HG03520 (cell line): ENCODE measurements around the gene RABL2B.

ENCODE experiments used
- ATAC-seq: cut with Tn5 transposase; IDR thresholded peaks from one replicate; pipeline ENCODE4 v1.9.1; 2021; ENCODE audit warnings: mild to moderate bottlenecking, moderate library complexity; ENCODE audit not compliant: unreplicated experiment

RABL2B gene

GRCh38 chr22:50738649-50739227 lies 44.7 kb downstream of the RABL2B start:
- no peak for ATAC-seq

GRCh38 chr22:50737728-50738648 lies 45.4 kb downstream of the RABL2B start, which contains the start of gene ACR:
Gene ACR, plus strand, starts transcription at chr22:50738204. Its CDS starts 32 bp downstream, at chr22:50738236.
- ATAC-seq, result no peak

GRCh38 chr22:50735739-50736030 lies 47.8 kb downstream of the RABL2B start:
- ATAC-seq, result no peak

- no peak for ATAC-seq
These were observed 48.3 kb downstream of the RABL2B start for GRCh38 chr22:50734986-50735738.

GRCh38 chr22:50734343-50734771 lies 49.1 kb downstream of the RABL2B start:
- ATAC-seq, result no peak

- no peak for ATAC-seq
These were observed 49.7 kb downstream of the RABL2B start for GRCh38 chr22:50733521-50734342.

DNA sequence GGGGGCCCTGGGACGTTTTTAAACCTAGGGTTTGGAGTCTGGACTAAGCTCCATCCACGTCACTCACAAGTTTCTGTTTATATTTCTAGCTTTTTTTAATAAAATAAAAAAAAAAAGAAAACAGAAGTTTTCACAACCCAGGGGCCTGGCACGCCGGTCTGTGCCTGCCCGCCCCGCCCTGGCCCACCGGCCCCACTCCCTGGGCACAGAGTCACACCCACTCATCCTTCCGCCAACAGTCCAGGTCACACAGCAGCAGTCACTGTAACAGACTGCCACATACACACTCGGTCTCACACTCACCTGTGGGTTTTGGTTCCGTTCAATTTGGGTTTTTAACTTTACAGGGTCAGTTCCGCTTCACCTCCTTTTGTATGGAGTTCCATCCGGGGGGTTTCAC lies 50.8 kb downstream of the RABL2B start:
- no peak for ATAC-seq

GRCh38 chr22:50731811-50732624 lies 51.4 kb downstream of the RABL2B start:
- ATAC-seq, result no peak

- no peak for ATAC-seq
These were observed 52.3 kb downstream of the RABL2B start for GRCh38 chr22:50730941-50731661.

DNA sequence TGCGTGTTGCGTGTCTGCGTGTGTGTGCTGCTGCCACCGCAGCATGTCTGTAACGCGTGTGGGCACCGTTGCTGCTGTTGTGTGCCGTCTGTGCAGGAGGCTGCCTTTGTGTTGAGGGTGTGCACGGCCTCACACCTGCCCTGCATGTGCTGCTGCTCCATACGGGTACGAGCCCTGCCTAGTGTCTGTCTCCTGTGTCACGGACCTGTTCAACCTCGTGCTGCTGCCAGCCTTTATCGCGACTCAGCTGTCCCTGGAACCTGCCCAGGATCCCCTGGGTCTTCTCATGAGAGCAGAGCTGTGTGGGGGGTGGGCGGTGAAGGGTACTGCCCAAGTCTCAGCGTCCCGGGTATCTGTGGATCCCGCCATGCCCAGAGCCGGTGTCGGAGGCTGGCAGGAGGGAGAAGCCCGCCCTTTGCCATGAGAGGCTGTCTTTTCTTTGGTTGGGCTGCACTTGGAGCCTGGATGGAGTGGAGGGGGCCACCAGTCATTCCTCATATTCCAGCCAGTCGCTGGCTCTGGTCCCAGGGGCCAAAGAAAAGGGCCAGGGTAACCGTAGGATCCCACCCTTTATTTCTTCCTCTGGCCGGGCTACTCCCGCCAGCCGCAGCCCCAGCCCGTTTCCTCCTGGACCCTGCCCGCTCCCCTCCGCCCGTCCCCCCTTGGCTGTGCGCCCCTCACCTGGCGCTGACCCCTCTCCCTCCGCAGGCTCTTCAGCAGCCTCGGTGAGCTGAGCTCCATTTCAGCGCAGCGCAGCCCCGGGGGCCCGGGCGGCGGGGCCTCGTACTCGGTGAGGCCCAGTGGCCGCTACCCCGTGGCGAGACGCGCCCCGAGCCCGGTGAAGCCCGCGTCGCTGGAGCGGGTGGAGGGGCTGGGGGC lies 53.2 kb downstream of the RABL2B start:
- ATAC-seq, result no peak

- ATAC-seq, result no peak
These were observed 53.9 kb downstream of the RABL2B start for GRCh38 chr22:50729391-50730012.

DNA sequence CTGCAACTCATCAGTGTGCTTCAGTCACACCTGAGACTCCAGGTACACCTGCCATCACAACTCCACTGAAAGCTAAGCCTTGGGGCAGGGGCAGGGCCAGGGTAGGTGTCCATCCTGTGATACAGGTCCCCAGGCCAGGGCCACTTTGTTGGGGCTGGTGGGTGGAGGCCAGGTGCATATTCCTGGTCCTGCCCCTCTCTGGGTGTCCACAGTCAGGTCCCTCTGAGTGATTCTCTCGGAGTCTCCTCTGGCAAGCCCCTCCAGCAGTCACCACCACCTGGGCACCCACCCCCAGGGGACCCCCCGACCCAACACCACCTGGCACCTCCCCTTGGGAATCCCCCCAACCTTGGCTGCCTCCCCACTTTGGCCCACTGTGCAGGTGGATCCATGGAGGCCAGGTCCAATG lies 54.9 kb downstream of the RABL2B start:
- ATAC-seq, result no peak

DNA sequence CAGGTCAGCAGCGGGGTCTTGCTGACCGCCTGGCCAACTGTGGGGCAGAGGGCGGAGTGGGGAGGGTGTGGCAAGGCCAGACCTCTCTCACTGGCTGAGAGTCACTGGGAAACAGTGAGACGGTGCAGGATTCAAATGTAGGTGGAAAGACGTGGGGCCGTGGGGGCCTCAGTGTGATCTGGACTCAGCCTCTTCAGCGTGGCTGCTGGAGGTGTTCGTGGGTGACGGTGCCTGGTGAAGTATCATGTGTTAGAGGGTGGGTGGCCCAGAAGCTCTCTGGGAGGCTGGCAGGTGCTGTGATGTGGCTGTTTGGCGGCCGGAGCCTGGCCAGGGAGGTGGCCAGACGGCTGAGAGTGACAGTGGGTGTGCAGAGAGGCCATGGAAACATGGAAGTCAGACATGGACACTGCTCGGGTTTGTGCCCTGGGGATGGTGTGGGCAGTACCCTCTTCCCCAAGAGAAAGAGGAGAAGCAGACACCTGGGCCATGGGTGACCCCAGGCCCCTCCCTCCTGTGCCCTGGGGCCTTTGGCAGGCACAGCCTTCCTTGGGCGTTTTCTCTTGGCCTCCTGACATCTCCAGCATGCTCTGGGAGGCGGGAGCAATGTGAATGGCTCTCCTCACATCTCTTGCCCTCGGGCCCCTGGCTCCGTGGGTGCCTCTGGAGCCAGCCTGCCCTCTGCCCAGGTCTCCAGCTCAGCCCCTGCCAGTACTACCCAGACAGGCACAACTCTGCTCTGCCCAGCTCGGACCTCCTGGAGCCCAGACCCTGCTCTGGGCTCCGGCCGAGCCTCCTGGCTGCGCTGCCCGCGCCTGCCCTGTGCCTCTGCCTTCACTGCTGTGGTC lies 55.5 kb downstream of the RABL2B start:
- no peak for ATAC-seq

GRCh38 chr22:50726643-50727340 lies 56.6 kb downstream of the RABL2B start:
- no peak for ATAC-seq

DNA sequence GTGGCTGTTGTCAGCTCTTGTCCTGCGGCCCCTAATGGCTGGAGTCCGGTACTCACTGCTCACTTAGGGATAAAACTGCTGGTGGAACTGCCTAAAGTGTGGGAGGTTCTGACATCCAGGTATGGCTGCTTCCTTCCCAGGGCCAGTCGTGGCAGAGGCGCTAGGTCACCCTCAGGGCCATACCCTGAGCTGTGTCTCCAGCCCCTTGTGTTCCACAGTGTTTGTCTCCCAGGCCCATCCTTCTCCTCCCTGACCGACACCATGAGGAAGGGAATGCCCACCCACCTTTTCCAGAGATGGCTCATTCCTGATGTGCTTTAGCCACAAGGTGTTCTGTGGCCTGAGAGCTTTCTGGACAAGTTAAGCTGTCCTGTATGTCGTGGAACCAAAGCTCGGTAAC lies 57.8 kb downstream of the RABL2B start:
- ATAC-seq, result no peak

DNA sequence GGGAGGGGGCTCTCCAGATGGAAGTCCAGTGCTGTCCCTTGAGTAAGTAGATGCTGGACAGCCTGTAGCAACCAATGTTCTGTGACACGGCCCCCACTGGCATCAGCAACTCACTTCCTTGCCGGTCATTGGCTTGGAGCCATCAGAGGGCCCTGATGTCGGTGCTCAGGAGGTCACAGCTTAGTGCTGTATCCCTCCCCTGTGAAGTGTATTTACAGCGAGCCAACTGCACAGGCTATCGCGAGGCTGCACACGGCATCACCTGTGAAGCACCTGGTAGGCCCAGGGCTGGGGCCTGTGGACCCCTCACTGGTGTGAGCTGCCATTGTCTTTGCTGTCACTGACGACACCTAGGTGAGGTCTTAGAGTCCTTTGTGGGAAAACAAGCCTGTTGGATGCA lies 58.8 kb downstream of the RABL2B start:
- ATAC-seq, result no peak
